ENCODE measurements around the gene SFMBT2. TPM values are rescaled to one million over a fixed set of nuclear protein-coding genes. Genes with fewer than 3 reads are reported as not detected.
A peak's percentile ranks its signal among the peaks of the same experiment; 100 is the strongest.
"Not testable (repeated sequence)": the region's sequence is repeated elsewhere in the genome, so short reads cannot be mapped to it uniquely, and the experiment has no call there.

The SFMBT2 gene
- total and polyA plus RNA-seq, 12 donors, result 3.7 to 17.9 (median 12.7) TPM

DNA sequence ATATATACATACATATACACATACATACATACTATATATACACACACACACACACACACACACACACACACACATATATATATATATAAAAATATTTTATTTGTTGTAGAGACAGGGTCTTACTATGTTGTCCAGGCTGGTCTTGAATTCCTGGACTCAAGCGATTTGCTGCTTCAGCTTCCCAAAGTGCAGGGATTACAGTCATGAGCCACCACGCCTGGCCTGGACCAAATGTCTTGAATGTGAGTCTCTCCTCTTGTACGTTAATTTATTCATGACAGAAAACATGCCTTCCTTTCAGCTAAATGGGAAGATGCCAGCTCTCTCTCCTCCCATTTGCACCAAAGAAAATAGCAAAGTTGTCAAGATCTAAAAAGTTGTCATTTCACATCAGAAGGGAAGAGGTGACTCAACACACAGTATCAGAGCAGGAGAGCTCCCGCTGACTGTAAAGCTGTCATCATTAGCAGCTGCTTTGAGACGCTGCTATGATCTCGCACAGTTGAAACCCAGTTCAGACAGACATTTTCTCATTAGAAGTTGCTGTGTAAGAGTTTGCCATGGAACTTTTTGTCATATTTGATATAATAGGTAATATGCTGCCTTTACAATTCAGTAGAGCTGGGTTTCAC lies 224.3 kb downstream of the SFMBT2 start:
- no peaks in the 10 kb centered on the region for H3K4me1 ChIP-seq (replicated peaks in 1 of 2)
- peaks cover 0 to 4% of the 10 kb centered on the region in 2 donors for H3K36me3 ChIP-seq (replicated peaks in 1 of 2)
- intact Hi-C loops (cut with DNase I), result no loop called here
- peak overlapping the region in 1 of 5 donors; percentile 23 for H3K27ac ChIP-seq
- H3K9me3 ChIP-seq (replicated peaks in 1 of 3), result no peaks in the 10 kb centered on the region
- TF ChIP-seq, protein P1, sequence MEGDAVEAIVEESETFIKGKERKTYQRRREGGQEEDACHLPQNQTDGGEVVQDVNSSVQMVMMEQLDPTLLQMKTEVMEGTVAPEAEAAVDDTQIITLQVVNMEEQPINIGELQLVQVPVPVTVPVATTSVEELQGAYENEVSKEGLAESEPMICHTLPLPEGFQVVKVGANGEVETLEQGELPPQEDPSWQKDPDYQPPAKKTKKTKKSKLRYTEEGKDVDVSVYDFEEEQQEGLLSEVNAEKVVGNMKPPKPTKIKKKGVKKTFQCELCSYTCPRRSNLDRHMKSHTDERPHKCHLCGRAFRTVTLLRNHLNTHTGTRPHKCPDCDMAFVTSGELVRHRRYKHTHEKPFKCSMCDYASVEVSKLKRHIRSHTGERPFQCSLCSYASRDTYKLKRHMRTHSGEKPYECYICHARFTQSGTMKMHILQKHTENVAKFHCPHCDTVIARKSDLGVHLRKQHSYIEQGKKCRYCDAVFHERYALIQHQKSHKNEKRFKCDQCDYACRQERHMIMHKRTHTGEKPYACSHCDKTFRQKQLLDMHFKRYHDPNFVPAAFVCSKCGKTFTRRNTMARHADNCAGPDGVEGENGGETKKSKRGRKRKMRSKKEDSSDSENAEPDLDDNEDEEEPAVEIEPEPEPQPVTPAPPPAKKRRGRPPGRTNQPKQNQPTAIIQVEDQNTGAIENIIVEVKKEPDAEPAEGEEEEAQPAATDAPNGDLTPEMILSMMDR (IDR thresholded peaks at IDR 0.05), result no peak
- TF ChIP-seq POLR2A (IDR thresholded peaks at IDR 0.05), result no peak
- H3K4me3 ChIP-seq, result no peak overlapping the region
- 85 to 92% (median 89%) methylated on average over 6 of the region's 6 CpGs for WGBS, 4 donors
- no peaks in the 10 kb centered on the region for H3K27me3 ChIP-seq
- DNase-seq, result peak in 1 of 7 donors; percentile 42

DNA sequence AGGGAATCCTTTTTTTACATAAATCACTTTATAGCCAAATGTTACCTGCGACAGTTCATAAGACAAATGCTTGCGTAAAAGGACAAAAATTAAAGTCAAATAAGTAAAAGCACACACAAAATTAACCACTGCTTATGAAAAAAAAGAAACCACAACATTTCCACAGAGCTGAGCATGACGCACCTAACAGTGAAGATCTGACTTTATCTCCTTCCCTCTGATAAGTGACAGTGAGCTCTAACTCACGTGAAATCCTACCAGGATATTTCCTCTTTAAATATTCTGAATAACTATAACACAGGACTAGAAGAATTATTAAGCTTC lies 225.5 kb downstream of the SFMBT2 start:
- Histone ChIP-seq H3K36me3 (replicated peaks in 1 of 2) (peaks cover 0 to 4% of the 10 kb centered on the region in 2 donors), H3K4me3 (no peak overlapping the region)
- intact Hi-C loops (cut with DNase I), result no loop called here

DNA sequence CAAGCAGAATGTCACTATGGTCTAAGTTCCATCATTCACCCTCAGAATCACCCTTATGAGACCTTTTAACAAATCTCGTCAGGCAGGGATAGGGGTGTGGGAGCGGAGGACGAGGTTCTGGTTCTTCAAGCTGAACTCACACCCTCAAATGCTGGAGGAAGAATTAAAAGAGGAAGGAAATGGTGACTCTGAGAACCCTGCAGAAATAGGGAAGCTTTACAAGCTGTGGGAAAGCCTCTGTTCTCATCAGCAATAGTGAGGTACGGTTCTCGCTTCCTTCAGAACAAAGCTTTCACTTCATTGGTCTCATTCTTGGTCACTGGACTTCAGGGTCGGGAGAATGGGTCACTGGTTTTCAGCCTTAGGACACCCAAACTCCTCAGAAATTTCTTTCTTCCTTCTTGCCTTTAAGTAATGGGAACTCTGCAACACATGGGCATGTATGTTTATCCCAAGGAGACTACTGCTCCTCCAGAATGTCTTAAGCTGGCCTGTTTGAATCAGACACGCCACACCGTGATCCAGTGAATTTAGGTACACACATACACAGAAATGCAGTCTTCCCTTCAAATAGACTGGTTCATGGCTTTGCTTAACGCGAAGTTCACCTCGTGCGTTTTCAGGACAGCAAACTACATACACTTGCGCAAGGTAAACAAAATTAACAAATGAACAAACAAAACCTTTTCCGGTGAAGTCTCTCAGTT lies 226.0 kb downstream of the SFMBT2 start:
- H3K27me3 ChIP-seq, result no peaks in the 10 kb centered on the region
- 82 to 91% (median 87%) methylated on average over 14 of the region's 14 CpGs for WGBS, 4 donors
- no peaks in the 10 kb centered on the region for H3K4me1 ChIP-seq (replicated peaks in 1 of 2)
- TF ChIP-seq, protein P1 (IDR thresholded peaks at IDR 0.05), result no peak
- no peak for TF ChIP-seq POLR2A (IDR thresholded peaks at IDR 0.05)
- no peaks in the 10 kb centered on the region for H3K9me3 ChIP-seq (replicated peaks in 1 of 3)
- no peak overlapping the region for H3K4me3 ChIP-seq
- peak in 4 of 7 donors; percentile 19 to 52 (median 22) for DNase-seq
- intact Hi-C loops (cut with DNase I), result no loop called here
- peak overlapping the region in 1 of 5 donors; percentile 84 for H3K27ac ChIP-seq
- H3K36me3 ChIP-seq (replicated peaks in 1 of 2), result peaks cover 0 to 4% of the 10 kb centered on the region in 2 donors

More for the DNA sequence above, 225.5 kb downstream of the SFMBT2 start:
- no peak for DNase-seq
- Histone ChIP-seq H3K27ac (peak overlapping the region in 1 of 5 donors; percentile 84), H3K27me3 (no peaks in the 10 kb centered on the region), H3K4me1 (replicated peaks in 1 of 2) (no peaks in the 10 kb centered on the region), H3K9me3 (replicated peaks in 1 of 3) (no peaks in the 10 kb centered on the region)
- 73 to 85% (median 81%) methylated on average over 4 of the region's 4 CpGs for WGBS, 4 donors
- TF ChIP-seq, protein P1 (IDR thresholded peaks at IDR 0.05), result no peak
- TF ChIP-seq POLR2A (IDR thresholded peaks at IDR 0.05), result no peak

DNA sequence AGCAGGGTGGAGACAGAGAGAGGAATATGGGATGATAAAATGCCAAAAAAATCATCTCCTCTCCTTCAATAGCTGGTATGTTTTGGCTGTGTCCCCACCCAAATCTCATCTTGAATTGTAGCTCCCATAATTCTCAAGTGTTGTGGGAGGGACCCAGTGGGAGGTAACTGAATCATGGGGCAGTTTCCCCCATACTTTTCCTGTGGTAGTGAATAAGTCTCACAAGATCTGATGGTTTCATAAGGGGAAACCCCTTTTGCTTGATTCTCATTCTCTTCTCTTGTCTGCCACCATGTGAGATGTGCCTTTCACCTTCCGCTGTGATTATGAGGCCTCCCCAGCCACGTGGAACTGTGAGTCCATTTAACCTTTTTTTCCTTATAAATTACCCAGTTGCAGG lies 226.7 kb downstream of the SFMBT2 start:
- not testable (repeated sequence) for H3K27ac ChIP-seq; H3K4me1 ChIP-seq (replicated peaks in 1 of 2)
- 91 to 94% (median 92%) methylated on average over 2 of the region's 2 CpGs for WGBS, 4 donors

DNA sequence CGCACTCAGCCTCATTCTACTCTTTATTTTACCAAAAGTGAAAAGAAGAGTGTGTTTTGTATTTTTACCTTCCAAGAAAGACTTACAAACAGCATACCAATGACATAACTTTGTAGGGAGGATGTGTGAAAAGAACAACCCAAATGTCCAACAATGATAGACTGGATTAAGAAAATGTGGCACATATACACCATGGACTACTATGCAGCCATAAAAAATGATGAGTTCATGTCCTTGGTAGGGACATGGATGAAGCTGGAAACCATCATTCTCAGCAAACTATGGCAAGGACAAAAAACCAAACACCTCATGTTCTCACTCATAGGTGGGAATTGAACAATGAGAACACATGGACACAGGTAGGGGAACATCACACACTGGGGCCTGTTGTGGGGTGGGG lies 228.5 kb downstream of the SFMBT2 start:
- H3K9me3 ChIP-seq (replicated peaks in 1 of 3); DNase-seq; intact Hi-C loops (cut with DNase I); H3K27ac ChIP-seq; H3K4me3 ChIP-seq; H3K27me3 ChIP-seq; H3K36me3 ChIP-seq (replicated peaks in 1 of 2); H3K4me1 ChIP-seq (replicated peaks in 1 of 2): not testable (repeated sequence)
- WGBS, 4 donors, result 95 to 100% (median 100%) methylated on average over 1 of the region's 1 CpG

More for the DNA sequence above, 226.7 kb downstream of the SFMBT2 start:
- DNase-seq; H3K36me3 ChIP-seq (replicated peaks in 1 of 2); H3K27me3 ChIP-seq; H3K4me3 ChIP-seq; intact Hi-C loops (cut with DNase I); H3K9me3 ChIP-seq (replicated peaks in 1 of 3): not testable (repeated sequence)
